CD14-positive monocyte (primary cell): ENCODE results near the gene SMIM38. TPM values are rescaled to one million over a fixed set of nuclear protein-coding genes. Genes with fewer than 3 reads are reported as not detected.

Source experiments
- DNase-seq, 3 donors: peaks; one replicate each; pipeline ENCODE4 v3.0.0-alpha.2; 2011 to 2022
- H2AFZ ChIP-seq: 2 replicates; pipeline ENCODE4 v1.6.0; 2012; ENCODE audit warnings: mild to moderate bottlenecking, low read depth, low read length, inconsistent platforms; ENCODE audit not compliant: insufficient read depth, poor library complexity, severe bottlenecking
- H3K27ac ChIP-seq, 2 donors: 1 replicate in 1 of 2; 2 replicates in 1 of 2; pipeline ENCODE4 v1.5.1; 2012 to 2013; ENCODE audit warnings: low read length in 2 of 2, control low read depth in 1 of 2, inconsistent platforms in 1 of 2, low read depth in 1 of 2, mild to moderate bottlenecking in 1 of 2
- H3K27me3 ChIP-seq, 2 donors: one replicate each; pipeline versions ENCODE4 v1.6.0 to v1.6.1; 2011 to 2013; ENCODE audit warnings: low read length in 2 of 2; ENCODE audit not compliant: control insufficient read depth in 2 of 2, insufficient read depth in 2 of 2
- H3K36me3 ChIP-seq, 2 donors: replicated peaks in 1 of 2; 1 replicate in 1 of 2; 2 replicates in 1 of 2; pipeline versions ENCODE4 v1.5.1 to v1.6.1; 2012 to 2013; ENCODE audit warnings: low read length in 2 of 2, control low read depth in 1 of 2, inconsistent platforms in 1 of 2, mild to moderate bottlenecking in 1 of 2; ENCODE audit not compliant: insufficient read depth in 2 of 2, control insufficient read depth in 1 of 2
- H3K4me1 ChIP-seq, 2 donors: 1 replicate in 1 of 2; 2 replicates in 1 of 2; pipeline versions ENCODE4 v1.5.1 to v1.6.1; 2012 to 2013; ENCODE audit warnings: low read length in 2 of 2, control low read depth in 1 of 2, inconsistent platforms in 1 of 2, mild to moderate bottlenecking in 1 of 2, moderate library complexity in 1 of 2; ENCODE audit not compliant: insufficient read depth in 2 of 2, control insufficient read depth in 1 of 2
- H3K4me2 ChIP-seq: replicated peaks from 2 replicates; pipeline ENCODE3; 2012; ENCODE audit warnings: low read length, moderate library complexity, mild to moderate bottlenecking; ENCODE audit not compliant: poor library complexity, severe bottlenecking; ENCODE audit errors: extremely low read depth
- H3K4me3 ChIP-seq, 3 experiments: fragments of 200-600 bp in 1 of 3; sonication (generic) in 1 of 3; replicated peaks in 1 of 3; 1 replicate in 2 of 3; 2 replicates in 1 of 3; pipeline ENCODE4 v1.5.1; 2011 to 2013; ENCODE audit warnings: low read length in 3 of 3, mild to moderate bottlenecking in 3 of 3, control low read depth in 2 of 3, low read depth in 2 of 3, inconsistent platforms in 1 of 3, moderate library complexity in 1 of 3
- H3K79me2 ChIP-seq: 2 replicates; pipeline ENCODE4 v1.6.0; 2012; ENCODE audit warnings: mild to moderate bottlenecking, control low read depth, inconsistent platforms, low read length, moderate library complexity; ENCODE audit not compliant: insufficient read depth
- H3K9ac ChIP-seq: 2 replicates; pipeline ENCODE4 v1.6.0; 2017; ENCODE audit warnings: low read length, mild to moderate bottlenecking; ENCODE audit not compliant: insufficient read depth, poor library complexity, severe bottlenecking
- H3K9me3 ChIP-seq, 2 donors: replicated peaks in 1 of 2; 1 replicate in 1 of 2; 2 replicates in 1 of 2; pipeline versions ENCODE4 v1.5.1 to v1.6.1; 2012 to 2013; ENCODE audit warnings: low read length in 2 of 2, control low read depth in 1 of 2; ENCODE audit not compliant: control insufficient read depth in 1 of 2, insufficient read depth in 1 of 2
- H4K20me1 ChIP-seq: 2 replicates; pipeline ENCODE4 v1.6.0; 2012; ENCODE audit warnings: mild to moderate bottlenecking, low read length, control low read depth, moderate library complexity; ENCODE audit not compliant: insufficient read depth
- H3K27ac Mint-ChIP-seq, 7 donors: one replicate each; pipeline ENCODE4 v1.8.0; 2020; ENCODE audit warnings: mild to moderate bottlenecking in 7 of 7, mixed read lengths in 7 of 7, moderate library complexity in 6 of 7, inconsistent platforms in 2 of 7
- H3K27me3 Mint-ChIP-seq, 3 donors: one replicate each; pipeline ENCODE4 v1.8.0; 2021 to 2022; ENCODE audit warnings: low read depth in 3 of 3, mild to moderate bottlenecking in 3 of 3, mixed read lengths in 3 of 3, moderate library complexity in 3 of 3, inconsistent platforms in 1 of 3
- H3K36me3 Mint-ChIP-seq, 2 donors: one replicate each; pipeline ENCODE4 v1.8.0; 2020; ENCODE audit warnings: mixed read lengths in 2 of 2, inconsistent platforms in 1 of 2, mild to moderate bottlenecking in 1 of 2
- H3K4me1 Mint-ChIP-seq: one replicate; pipeline ENCODE4 v1.8.0; 2020; ENCODE audit warnings: mild to moderate bottlenecking, mixed read lengths
- H3K4me3 Mint-ChIP-seq, 2 donors: one replicate each; pipeline ENCODE4 v1.8.0; 2020; ENCODE audit warnings: mild to moderate bottlenecking in 2 of 2, mixed read lengths in 2 of 2, moderate library complexity in 1 of 2
- H3K9me3 Mint-ChIP-seq, 7 donors: one replicate each; pipeline ENCODE4 v1.8.0; 2020 to 2022; ENCODE audit warnings: mixed read lengths in 7 of 7, mild to moderate bottlenecking in 6 of 7, moderate library complexity in 6 of 7, inconsistent platforms in 2 of 7
- CTCF ChIP-seq: fragments of 200-600 bp; IDR thresholded peaks from one replicate; pipeline ENCODE4 v1.8.0; 2022; ENCODE audit warnings: antibody characterized with exemption, mild to moderate bottlenecking
- WGBS: methylation state at CpG from one replicate; pipeline ENCODE4 v1.1.5; 2013; ENCODE audit warnings: missing lambda C conversion rate; ENCODE audit not compliant: insufficient coverage; 5-methylcytosine and 5-hydroxymethylcytosine counted together
- intact Hi-C, 2 donors: fragments of 100-400 bp; cut with micrococcal nuclease; formaldehyde crosslinking; loops; one replicate each; pipeline versions ENCODE4 v1.15.0 to v1.15.1; 2023
- polyA plus RNA-seq, 3 donors: library from polyadenylated mRNA; depleted of rRNA in 1 of 3; unstranded in 2 of 3; stranded (reverse) in 1 of 3; fragments of 300-500 nt in 2 of 3; fragments of >200 nt in 1 of 3; fragmentation: Illumina TruSeq in 2 of 3; gene quantifications; 1 replicate in 2 of 3; 2 replicates in 1 of 3; pipeline ENCODE4 v1.2.3, GENCODE V29; 2012 to 2021

SMIM38 gene
- polyA plus RNA-seq, 3 donors = 0.05 TPM; not detected in 2

DNA sequence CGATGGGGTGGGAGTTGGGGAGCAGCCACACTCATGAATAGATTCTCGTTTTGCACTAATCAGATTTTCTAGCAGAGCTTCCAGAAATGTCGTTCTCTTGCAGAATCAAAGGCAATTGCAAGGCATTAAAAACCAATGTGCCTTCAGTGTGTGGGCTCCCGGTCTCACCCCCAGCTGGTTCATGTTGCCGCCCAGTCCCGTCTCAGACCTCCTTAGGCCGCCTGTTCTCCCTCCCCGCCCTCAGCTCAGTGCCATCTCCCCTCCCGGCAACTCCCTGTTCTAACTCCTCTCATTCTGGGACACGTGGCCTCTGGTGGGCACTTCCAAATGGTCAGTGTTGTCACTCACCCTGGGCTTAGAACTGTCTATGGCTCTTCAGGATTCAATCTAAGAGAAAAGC lies 42.5 kb upstream of the SMIM38 start:
- intact Hi-C loops = no loop called here
- no peaks in the 10 kb centered on the region for H3K36me3 Mint-ChIP-seq
- no peak for DNase-seq
- Histone ChIP-seq H3K79me2 (no peaks in the 10 kb centered on the region), H4K20me1 (no peaks in the 10 kb centered on the region), H3K9me3 (peaks cover 0 to 2% of the 10 kb centered on the region in 2 donors), H3K4me3 (no peak overlapping the region), H3K9ac (no peak overlapping the region), H2AFZ (no peak overlapping the region), H3K36me3 (no peaks in the 10 kb centered on the region), H3K27ac (no peak overlapping the region), H3K27me3 (no peaks in the 10 kb centered on the region), H3K4me2 (no peak overlapping the region), H3K4me1 (no peaks in the 10 kb centered on the region)
- 100% methylated on average over 6 of the region's 10 CpGs for WGBS
- TF ChIP-seq CTCF = no peak
- H3K27ac Mint-ChIP-seq = no peak overlapping the region
- H3K9me3 Mint-ChIP-seq = peaks cover 0 to 6% (median 2%) of the 10 kb centered on the region in 7 donors
- peaks cover 0 to 10% (median 5%) of the 10 kb centered on the region in 3 donors for H3K27me3 Mint-ChIP-seq
- H3K4me3 Mint-ChIP-seq = no peak overlapping the region
- H3K4me1 Mint-ChIP-seq = no peaks in the 10 kb centered on the region

DNA sequence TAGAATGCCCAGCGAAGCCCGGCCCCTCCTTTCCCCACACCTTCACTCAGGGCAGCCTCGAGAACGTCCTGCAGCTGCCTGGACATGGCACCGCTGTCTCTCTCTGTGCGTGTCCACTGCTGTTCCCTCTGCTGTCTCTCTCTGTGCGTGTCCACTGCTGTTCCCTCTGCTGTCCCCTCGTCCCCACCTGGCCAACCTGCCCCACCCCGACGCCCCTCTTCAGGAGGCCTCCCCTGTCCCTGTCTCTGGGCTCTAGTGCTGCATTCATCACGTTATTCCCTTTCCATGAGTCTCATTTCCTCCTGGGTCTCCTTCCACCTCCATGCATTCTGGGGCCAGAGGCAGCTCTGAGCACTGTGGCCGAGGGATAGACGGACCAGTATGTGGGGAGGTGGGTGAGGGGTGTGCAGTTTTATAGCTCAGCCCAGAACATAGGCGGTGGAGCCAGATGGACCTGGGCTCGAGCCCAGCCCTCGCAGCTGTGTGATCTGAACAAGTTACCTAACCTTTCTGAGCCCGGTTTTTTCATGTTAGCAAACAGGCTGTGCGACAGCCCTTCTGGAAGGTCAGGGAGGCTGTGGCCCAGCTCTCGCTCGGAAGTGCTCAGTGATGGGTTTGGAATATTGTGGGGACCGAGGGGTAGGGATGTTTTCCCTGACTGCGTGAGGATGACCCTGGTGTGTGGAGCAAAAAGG lies 41.9 kb upstream of the SMIM38 start:
- no peak overlapping the region for H3K27ac Mint-ChIP-seq
- TF ChIP-seq CTCF = no peak

More for the DNA sequence above, 41.9 kb upstream of the SMIM38 start:
- no peaks in the 10 kb centered on the region for H3K36me3 ChIP-seq
- H3K4me1 Mint-ChIP-seq = no peaks in the 10 kb centered on the region
- H3K9me3 ChIP-seq = no peaks in the 10 kb centered on the region
- no peaks in the 10 kb centered on the region for H3K36me3 Mint-ChIP-seq
- no peak overlapping the region for H3K4me3 Mint-ChIP-seq
- H3K4me2 ChIP-seq = no peak overlapping the region
- no peak overlapping the region for H2AFZ ChIP-seq
- H3K27ac ChIP-seq = no peak overlapping the region
- intact Hi-C loops = no loop called here
- no peaks in the 10 kb centered on the region for H3K27me3 ChIP-seq
- no peaks in the 10 kb centered on the region for H3K4me1 ChIP-seq
- 92% methylated on average over 19 of the region's 22 CpGs for WGBS
- no peak overlapping the region for H3K4me3 ChIP-seq
- peaks cover 0 to 10% (median 5%) of the 10 kb centered on the region in 3 donors for H3K27me3 Mint-ChIP-seq
- DNase-seq = no peak
- H3K9ac ChIP-seq = no peak overlapping the region
- H3K9me3 Mint-ChIP-seq = peaks cover 0 to 6% (median 2%) of the 10 kb centered on the region in 7 donors
- H4K20me1 ChIP-seq = no peaks in the 10 kb centered on the region
- H3K79me2 ChIP-seq = no peaks in the 10 kb centered on the region
